Parathyroid adenoma (tissue), 2 donors: ENCODE measurements around the gene PTBP1.

Experiments
- H2AFZ ChIP-seq: fragments of 300-600 bp; sonication (generic); one replicate; pipeline ENCODE4 v1.7.0; 2017; ENCODE audit warnings: antibody characterized with exemption, mild to moderate bottlenecking
- H3K27ac ChIP-seq: fragments of 300-600 bp; sonication (generic); one replicate; pipeline ENCODE4 v1.7.0; 2017
- H3K27me3 ChIP-seq: fragments of 300-600 bp; sonication (generic); one replicate; pipeline ENCODE4 v1.7.0; 2017; ENCODE audit warnings: low read length; ENCODE audit not compliant: control insufficient read depth, insufficient read depth
- H3K36me3 ChIP-seq: fragments of 300-600 bp; sonication (generic); one replicate; pipeline ENCODE4 v1.7.0; 2017; ENCODE audit warnings: low read length; ENCODE audit not compliant: control insufficient read depth, insufficient read depth
- H3K4me1 ChIP-seq: fragments of 300-600 bp; sonication (generic); one replicate; pipeline ENCODE4 v1.7.0; 2017; ENCODE audit warnings: control low read depth
- H3K4me2 ChIP-seq: fragments of 300-600 bp; sonication (generic); one replicate; pipeline ENCODE4 v1.7.0; 2017; ENCODE audit warnings: low read length
- H3K4me3 ChIP-seq: fragments of 300-600 bp; sonication (generic); one replicate; pipeline ENCODE4 v1.7.0; 2017; ENCODE audit warnings: low read depth, low read length
- H3K79me2 ChIP-seq: fragments of 300-600 bp; sonication (generic); one replicate; pipeline ENCODE4 v1.7.0; 2017; ENCODE audit warnings: control low read depth
- H3K9ac ChIP-seq: fragments of 300-600 bp; sonication (generic); one replicate; pipeline ENCODE4 v1.7.0; 2017; ENCODE audit warnings: mild to moderate bottlenecking
- H3K9me3 ChIP-seq: fragments of 300-600 bp; sonication (generic); one replicate; pipeline ENCODE4 v1.7.0; 2017; ENCODE audit warnings: low read length; ENCODE audit not compliant: control insufficient read depth
- CTCF ChIP-seq: fragments of 300-600 bp; sonication (generic); IDR thresholded peaks from one replicate; pipeline ENCODE4 v1.7.0; 2017; ENCODE audit warnings: antibody characterized with exemption, mild to moderate bottlenecking
- donor health status: primary hyperparathyroidism.

PTBP1 gene

DNA sequence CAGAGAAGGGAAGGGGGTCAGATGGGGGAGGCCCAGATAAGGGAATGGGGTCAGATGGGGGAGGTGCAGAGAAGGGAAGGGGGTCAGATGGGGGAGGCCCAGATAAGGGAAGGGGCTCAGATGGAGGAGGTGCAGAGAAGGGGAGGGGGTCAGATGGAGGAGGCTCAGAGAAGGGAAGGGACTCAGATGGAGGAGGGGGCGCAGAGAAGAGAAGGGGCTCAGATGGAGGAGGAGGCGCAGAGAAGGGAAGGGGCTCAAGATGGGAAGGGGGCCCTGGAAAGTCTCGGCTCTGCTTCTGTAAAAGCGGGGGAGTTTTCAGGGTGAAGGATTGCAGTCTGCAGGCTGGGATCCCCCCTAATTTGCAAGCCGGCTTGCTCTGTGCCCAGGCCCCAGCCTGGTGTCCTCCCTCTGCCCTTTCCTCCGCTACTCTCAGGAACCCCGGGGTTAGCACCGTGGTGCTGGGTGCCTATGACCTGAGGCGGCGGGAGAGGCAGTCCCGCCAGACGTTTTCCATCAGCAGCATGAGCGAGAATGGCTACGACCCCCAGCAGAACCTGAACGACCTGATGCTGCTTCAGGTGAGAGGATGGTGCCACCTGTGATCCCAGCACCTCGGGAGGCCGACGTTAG is 32.0 kb downstream of the PTBP1 start:
- Histone ChIP-seq H3K4me2 (no peak overlapping the region), H2AFZ (no peak overlapping the region), H3K36me3 (no peaks in the 10 kb centered on the region), H3K4me3 (no peak overlapping the region), H3K27me3 (no peaks in the 10 kb centered on the region), H3K4me1 (no peaks in the 10 kb centered on the region), H3K9ac (no peak overlapping the region), H3K9me3 (no peaks in the 10 kb centered on the region), H3K79me2 (no peaks in the 10 kb centered on the region), H3K27ac (no peak overlapping the region)
- no peak for TF ChIP-seq CTCF

DNA sequence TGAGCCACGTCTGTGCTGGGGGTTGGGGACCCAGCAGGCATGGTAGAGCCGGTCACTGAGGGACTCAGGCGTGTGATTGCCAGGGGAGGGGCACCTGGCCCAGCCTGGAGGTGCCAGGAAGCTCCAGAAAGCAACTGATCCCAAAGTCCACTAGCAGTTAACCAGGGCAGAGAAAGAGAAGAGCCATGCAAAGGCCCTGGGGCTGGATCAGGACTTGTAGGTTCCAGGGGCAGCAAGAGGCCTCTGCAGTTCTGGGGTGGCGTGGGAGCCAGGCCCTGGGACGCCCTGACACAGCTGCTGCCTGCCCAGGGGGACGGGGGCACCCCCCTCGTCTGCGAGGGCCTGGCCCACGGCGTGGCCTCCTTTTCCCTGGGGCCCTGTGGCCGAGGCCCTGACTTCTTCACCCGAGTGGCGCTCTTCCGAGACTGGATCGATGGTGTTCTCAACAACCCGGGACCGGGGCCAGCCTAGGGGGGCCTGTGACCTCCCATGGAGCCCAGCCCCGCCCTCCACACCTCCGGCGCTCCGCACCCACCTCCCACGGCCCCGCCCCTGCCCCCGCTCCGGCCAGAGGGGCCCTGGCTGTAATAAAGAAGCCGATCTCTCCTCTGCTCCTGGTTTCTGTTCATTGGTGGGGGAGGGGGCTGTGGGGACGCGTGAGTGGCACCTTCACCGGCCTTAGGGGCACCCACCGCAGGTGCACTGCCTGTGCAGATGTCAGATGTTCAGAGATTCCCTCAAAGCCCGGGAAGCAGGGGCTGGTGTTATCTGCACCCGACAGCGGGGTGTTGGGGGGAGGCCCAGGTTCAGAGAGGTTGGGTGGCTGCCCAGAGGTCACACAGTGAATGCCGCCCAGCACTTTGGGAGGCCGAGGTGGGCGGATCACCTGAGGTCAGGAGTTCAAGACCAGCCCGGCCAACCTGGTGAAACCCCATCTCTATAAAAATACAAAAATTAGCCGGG is 34.4 kb downstream of the PTBP1 start:
- Histone ChIP-seq H3K4me2 (no peak overlapping the region), H3K4me3 (no peak overlapping the region), H3K27ac (no peak overlapping the region), H3K4me1 (no peaks in the 10 kb centered on the region), H3K9me3 (no peaks in the 10 kb centered on the region), H3K9ac (no peak overlapping the region), H3K36me3 (no peaks in the 10 kb centered on the region), H3K27me3 (no peaks in the 10 kb centered on the region), H3K79me2 (no peaks in the 10 kb centered on the region), H2AFZ (no peak overlapping the region)
- TF ChIP-seq CTCF: no peak

- Histone ChIP-seq H3K4me2 (no peak overlapping the region), H3K36me3 (no peaks in the 10 kb centered on the region), H3K4me3 (no peak overlapping the region), H2AFZ (no peak overlapping the region), H3K27me3 (no peaks in the 10 kb centered on the region), H3K4me1 (no peaks in the 10 kb centered on the region), H3K9me3 (no peaks in the 10 kb centered on the region), H3K27ac (no peak overlapping the region), H3K9ac (no peak overlapping the region), H3K79me2 (no peaks in the 10 kb centered on the region)
- no peak for TF ChIP-seq CTCF
These were observed 37.0 kb downstream of the PTBP1 start for GRCh38 chr19:834216-834615.

DNA sequence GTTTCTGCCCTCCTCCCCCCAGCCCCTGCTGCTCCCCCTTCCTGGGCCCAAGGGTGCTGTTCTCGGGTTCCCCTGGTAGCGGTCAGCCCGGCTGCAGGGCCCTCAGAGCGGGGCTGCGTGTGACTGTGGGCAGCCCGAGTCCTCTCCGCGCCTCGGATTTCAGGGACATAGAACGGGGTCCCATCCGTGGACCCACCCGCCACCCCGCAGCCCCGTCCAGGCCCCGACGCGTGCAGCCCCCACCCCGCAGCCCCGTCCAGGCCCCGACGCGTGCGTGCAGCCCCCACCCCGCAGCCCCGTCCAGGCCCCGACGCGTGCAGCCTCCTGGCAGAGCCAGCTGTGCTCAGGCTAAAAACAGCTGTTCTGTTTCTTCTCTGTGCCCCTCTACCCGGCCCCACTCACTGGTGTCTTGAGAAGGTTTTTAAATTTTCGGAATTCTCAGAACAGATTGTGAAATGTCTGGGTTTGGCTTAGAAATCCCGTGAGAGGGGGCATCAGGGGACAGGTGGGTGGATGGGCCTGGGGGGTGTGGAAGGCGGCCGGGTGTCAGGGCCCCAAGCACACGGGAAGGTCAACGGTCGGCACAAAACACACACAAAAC is 38.1 kb downstream of the PTBP1 start:
- no peak overlapping the region for H3K27ac ChIP-seq
- H3K9me3 ChIP-seq: no peaks in the 10 kb centered on the region
- H3K79me2 ChIP-seq: no peaks in the 10 kb centered on the region
- no peaks in the 10 kb centered on the region for H3K27me3 ChIP-seq
- H2AFZ ChIP-seq: no peak overlapping the region
- no peaks in the 10 kb centered on the region for H3K4me1 ChIP-seq
- H3K36me3 ChIP-seq: no peaks in the 10 kb centered on the region
- no peak overlapping the region for H3K4me3 ChIP-seq
- no peak overlapping the region for H3K9ac ChIP-seq
- H3K4me2 ChIP-seq: no peak overlapping the region
- no peak for TF ChIP-seq CTCF
